RWPE1 (cell line): Measurements from ENCODE around the gene HAL.

ENCODE experiments used
- CTCF ChIA-PET: fragments of 350-600 bp; sonication (Branson Sonifier 250); formaldehyde crosslinking; extraction: SDS; loops from one replicate; lab custom pipeline; 2021; lab: Yijun Ruan, JAX
- POLR2A ChIA-PET: fragments of 400-600 bp; formaldehyde crosslinking; extraction: SDS; loops from one replicate; lab custom pipeline; 2020; ENCODE audit warnings: antibody characterized with exemption; ENCODE audit not compliant: low non-redundant PET; lab: Yijun Ruan, JAX
- DNase-seq: peaks from one replicate; pipeline ENCODE4 v3.0.0; 2012; ENCODE audit warnings: low spot score
- H3K27ac ChIP-seq: fragments of 450-650 bp; 2 replicates; pipeline ENCODE4 v1.5.1; 2017
- TF ChIP-seq, protein P1 (sequence below): fragments of 450-650 bp; conservative IDR thresholded peaks from 2 replicates; pipeline ENCODE4 v1.5.1; 2017; ENCODE audit warnings: low read depth, mild to moderate bottlenecking

Gene HAL

DNA sequence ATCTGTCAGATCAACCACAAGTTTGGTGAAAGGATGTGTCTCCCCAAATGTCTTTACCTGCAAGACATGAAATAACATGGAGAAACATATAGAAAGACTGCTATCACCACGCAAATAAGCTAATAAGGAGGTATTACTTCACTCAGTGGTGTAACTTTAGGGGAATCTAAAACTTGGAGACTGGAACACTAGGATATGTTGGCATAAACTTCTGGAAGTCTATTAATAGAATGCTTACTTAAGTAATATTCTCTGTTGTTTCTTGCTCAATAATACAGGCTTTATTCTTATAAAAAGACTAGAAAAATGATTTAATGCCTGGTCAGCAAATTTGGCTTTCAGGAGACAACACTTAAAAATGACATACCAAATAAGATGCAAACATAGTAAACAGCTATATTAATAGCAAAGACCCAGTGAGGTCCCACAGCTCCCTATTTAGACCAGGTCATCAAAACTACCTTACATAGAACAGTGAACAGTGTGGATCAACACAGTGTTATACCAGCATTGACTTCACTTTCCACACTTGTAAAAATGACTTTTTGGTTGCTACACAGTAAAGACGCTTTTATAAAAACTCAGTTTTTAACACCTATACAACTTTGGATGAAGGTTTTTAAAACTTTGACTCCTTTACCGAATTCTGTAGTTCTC, 18.9 kb upstream of the HAL start:
- no peak for DNase-seq
- ChIA-PET CTCF (interaction anchor here (0.7 kb wide), 1 partner anchor 383 kb away, joined by 4 read pairs; no protein-coding TSS in a partner anchor), POLR2A (no interaction called here)
- TF ChIP-seq, protein P1, sequence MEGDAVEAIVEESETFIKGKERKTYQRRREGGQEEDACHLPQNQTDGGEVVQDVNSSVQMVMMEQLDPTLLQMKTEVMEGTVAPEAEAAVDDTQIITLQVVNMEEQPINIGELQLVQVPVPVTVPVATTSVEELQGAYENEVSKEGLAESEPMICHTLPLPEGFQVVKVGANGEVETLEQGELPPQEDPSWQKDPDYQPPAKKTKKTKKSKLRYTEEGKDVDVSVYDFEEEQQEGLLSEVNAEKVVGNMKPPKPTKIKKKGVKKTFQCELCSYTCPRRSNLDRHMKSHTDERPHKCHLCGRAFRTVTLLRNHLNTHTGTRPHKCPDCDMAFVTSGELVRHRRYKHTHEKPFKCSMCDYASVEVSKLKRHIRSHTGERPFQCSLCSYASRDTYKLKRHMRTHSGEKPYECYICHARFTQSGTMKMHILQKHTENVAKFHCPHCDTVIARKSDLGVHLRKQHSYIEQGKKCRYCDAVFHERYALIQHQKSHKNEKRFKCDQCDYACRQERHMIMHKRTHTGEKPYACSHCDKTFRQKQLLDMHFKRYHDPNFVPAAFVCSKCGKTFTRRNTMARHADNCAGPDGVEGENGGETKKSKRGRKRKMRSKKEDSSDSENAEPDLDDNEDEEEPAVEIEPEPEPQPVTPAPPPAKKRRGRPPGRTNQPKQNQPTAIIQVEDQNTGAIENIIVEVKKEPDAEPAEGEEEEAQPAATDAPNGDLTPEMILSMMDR: no peak
- no peak overlapping the region for H3K27ac ChIP-seq

DNA sequence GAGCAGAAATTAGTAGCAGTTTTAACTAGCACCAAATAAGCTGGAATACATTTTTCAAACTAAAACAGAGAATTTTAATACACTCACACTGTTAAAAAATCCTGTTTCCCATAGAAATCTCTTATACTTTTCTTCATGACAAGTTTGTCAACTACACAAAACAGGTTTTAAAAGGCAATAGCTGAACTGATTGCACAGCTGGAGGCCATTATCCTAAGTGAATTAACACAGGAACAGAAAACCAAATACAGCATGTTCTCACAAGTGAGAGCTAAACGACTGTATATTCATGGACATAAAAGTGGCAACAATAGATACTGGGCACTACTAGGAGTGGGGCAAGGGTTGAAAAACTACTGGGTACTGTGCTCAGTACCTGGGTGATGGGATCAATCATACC, 11.6 kb upstream of the HAL start:
- no peak overlapping the region for H3K27ac ChIP-seq
- ChIA-PET POLR2A (no interaction called here), CTCF (no interaction called here)
- DNase-seq: no peak
- TF ChIP-seq, protein P1: no peak

DNA sequence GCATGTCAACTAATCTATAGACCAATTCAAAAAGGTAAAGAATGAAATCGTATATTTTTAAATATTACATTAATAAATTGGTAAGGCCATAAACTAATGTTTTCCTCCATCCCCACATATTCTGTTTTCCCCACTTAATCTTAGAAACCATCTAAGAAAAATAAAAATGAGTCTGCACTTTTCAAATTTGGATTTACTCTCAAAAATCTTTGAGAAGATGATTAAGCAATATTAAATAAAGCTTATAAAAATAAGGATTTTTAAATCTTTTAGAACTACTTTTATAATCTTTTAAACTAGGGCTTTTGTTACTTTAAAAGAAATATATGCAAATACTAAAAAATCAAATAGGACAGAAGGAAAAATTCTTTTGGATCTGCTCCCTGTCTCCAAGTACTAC, 10.6 kb upstream of the HAL start:
- DNase-seq: no peak
- ChIA-PET POLR2A (no interaction called here), CTCF (no interaction called here)
- H3K27ac ChIP-seq: no peak overlapping the region
- TF ChIP-seq, protein P1: no peak

DNA sequence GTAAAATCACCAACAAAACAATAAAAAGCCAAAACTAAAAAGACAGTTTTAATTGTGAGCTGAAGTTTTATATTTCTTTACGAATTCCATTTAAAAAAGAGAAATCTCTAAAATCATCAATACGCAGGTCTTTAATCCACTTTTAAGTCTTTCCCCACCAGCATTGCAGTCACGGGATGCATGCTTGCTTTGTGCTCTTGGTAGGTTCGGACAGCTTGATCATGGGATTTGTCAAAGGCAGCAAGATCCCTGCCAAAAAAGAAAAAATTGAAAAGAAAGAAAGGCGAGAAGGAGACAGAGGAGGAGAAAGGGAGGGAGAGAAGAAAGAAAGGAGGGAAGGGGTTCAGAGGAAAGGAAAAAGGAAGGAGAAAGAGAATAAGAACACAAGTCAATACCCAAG, 4.7 kb upstream of the HAL start:
- TF ChIP-seq, protein P1: no peak
- H3K27ac ChIP-seq: no peak overlapping the region
- POLR2A ChIA-PET: no interaction called here
- CTCF ChIA-PET: interaction anchor here (0.6 kb wide), 2 partner anchors 492 to 1121 kb away, joined by 3 to 4 read pairs; no protein-coding TSS in a partner anchor
- DNase-seq: no peak

DNA sequence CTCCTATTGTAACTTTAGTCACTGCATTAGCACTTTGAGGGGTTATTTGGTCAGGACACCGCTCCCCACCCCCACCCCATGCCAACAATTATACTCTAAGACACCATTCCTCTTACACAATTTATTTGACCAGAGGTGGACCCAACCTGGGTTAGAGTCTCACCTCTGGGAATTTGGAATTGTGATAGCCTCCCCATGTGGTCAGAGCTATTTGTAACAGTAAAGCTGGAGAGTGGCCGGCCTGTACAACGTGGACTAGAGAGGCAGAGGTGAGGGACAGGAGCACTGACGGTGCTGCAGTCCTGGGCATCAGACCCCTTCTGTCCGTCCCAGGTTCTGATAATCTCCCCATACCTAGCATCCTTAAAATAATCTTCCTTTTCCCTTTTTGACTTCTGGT, 3.3 kb upstream of the HAL start:
- TF ChIP-seq, protein P1: no peak
- no peak overlapping the region for H3K27ac ChIP-seq
- DNase-seq: no peak
- ChIA-PET CTCF (interaction anchor here (0.6 to 0.7 kb wide), 2 partner anchors 216 to 527 kb away, joined by 3 to 4 read pairs; no protein-coding TSS in a partner anchor), POLR2A (no interaction called here)

DNA sequence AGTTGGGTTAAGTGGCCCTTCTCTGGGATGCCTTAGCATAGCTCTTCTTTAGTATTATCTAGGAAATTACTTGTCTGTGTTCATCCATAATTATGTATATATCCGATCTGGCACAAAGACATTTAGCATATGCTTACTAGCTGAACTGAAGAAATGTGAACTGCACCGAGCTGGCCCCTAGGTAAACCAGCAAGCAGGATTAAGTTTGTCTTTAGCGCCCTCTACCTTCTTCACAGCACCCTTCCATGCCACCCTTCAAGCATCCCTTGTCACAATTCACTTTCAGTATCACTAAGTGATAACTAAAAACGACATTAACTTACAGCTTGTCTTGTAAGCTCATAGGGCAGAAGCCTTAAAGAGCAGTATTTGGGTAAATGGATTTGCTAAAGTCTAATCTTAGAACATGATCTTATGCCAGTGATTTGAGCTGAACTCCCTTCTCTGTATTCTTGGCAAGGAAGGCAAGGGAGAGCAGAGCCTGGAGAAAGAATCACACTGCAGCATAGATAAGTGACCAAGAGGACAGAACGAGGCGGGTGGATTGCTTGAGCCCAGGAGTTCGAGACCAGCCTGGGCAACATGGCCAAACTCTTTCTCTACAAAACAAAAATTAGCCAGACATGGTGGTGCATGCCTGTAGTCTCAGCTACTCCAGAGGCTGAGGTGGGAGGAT, 2.6 kb upstream of the HAL start:
- ChIA-PET POLR2A (no interaction called here), CTCF (interaction anchor here (0.6 to 1.7 kb wide), 5 partner anchors 46 to 528 kb away, joined by 3 to 12 read pairs (median 4); no protein-coding TSS in a partner anchor)
- TF ChIP-seq, protein P1: peak; percentile 38
- H3K27ac ChIP-seq: no peak overlapping the region
- DNase-seq: peak; percentile 49
